Coronary artery (tissue), 2 donors: ENCODE results near the gene ELOA2.

Experiments
- DNase-seq: peaks from one replicate; pipeline ENCODE4 v3.0.0-alpha.2; 2017; ENCODE audit warnings: low spot score
- H3K27ac ChIP-seq, 2 donors: fragments of 200-600 bp; sonication (generic); one replicate each; pipeline ENCODE4 v1.5.1; 2016 to 2019
- H3K4me3 ChIP-seq: fragments of 200-600 bp; sonication (generic); 2 replicates; pipeline ENCODE4 v1.5.1; 2016; ENCODE audit warnings: mild to moderate bottlenecking, moderate library complexity
- CTCF ChIP-seq: fragments of 200-600 bp; sonication (generic); IDR thresholded peaks from one replicate; pipeline ENCODE4 v1.5.1; 2019; ENCODE audit warnings: antibody characterized with exemption

ELOA2 gene

GRCh38 chr18:47035156-47035671 is at the start of gene ELOA2:
Gene ELOA2 (minus strand): TSS chr18:47035621. CDS start chr18:47035264, 357 bp downstream.
- Histone ChIP-seq H3K27ac (no peak within 1 kb of the TSS), H3K4me3 (no peak within 1 kb of the TSS)
- no peak for TF ChIP-seq CTCF
- no peak for DNase-seq

DNA sequence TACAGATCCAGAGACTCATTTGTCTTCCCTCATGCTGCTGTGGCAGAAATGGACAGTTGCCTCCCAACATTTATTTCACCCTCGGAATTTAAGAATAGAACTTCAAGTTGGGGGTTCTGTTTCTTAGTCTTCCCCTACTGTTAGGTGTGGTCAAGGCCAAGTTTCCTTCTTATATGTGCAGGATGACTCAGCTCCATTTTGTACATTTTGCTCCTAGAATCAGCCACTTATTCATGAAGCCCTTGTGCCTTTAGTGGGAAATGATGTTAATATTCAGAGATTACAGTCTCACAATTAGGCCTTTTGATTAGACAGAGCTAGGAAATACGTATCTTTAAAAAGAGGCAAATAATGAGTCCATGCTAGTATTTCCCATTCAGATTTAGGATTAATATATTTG is 46.2 kb upstream of the ELOA2 start:
- H3K4me3 ChIP-seq, result no peak overlapping the region
- TF ChIP-seq CTCF, result no peak
- no peak for DNase-seq

DNA sequence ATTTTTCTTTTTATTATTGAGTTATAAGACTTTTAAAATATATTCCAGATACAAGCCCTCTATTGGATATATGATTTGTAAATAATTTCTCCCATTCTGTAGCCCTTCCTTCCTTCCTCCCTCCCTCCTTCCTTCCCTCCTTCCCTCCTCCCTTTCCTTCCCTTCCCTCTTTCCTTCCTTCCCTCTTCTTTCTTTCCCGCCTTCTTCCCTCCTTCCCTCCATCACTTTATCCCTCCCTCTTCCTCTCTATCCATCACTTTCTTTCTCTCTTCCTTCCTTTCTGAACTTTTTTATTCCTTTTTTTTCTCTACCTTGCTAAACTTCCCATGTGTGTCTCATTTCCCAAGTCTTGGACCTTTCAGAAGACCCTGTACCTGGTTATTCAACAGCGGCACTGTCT is 45.5 kb upstream of the ELOA2 start:
- no peak overlapping the region for H3K4me3 ChIP-seq
- no peak overlapping the region for H3K27ac ChIP-seq
- DNase-seq, result no peak
- no peak for TF ChIP-seq CTCF

More for the DNA sequence above, 46.2 kb upstream of the ELOA2 start:
- H3K27ac ChIP-seq, result no peak overlapping the region

DNA sequence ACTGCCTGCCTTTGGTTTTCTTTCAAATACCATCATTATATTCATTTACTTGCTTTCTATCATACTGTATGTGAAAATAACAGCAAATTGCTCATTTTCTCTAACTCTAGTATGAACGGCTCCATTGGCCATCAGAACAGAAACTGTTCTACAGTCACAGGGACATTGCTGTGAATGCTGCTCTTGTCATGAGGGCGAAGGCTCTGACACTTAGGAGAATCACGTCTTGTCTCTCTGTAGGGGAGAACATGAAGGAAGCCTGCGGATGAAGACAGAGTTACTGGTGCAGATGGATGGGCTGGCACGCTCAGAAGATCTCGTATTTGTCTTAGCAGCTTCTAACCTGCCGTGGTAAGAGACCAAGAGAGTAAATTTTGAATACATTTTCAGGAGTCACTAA is 41.7 kb upstream of the ELOA2 start:
- DNase-seq, result no peak
- no peak overlapping the region for H3K27ac ChIP-seq
- no peak overlapping the region for H3K4me3 ChIP-seq
- TF ChIP-seq CTCF, result no peak

DNA sequence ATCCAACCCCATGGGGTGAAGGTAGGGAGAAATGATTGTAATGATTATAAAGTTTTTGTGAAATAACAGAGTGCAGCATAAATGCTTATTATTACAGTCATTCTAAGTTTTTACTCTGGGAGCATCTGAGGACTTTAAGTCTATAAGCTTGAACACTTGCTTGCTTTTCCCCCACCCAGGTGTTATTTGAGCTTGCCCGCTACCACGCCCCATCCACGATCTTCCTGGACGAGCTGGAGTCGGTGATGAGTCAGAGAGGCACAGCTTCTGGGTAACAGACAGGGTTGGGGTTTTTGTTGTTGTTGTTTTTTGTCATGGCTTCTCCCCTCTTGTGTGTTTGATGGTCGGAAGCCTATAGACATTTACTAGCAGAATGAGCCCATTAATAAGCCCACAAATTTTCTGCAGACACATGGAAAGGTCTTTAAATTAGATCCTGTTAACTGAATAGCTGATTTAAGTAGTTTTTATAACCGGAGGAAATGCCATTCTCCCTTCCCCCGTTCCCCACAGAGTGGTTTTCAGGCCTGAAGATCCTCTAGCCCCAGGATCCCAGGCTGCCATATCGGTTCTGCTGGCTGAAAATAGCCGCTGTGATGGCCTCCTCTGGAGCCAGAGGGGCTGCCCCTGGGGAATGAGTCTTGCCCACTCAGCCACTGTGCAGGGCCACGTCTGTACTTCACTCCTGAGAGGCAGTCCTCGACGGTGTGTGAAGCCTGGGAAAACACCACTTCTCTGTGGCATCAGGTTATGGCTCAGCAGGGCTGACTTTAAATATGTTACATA is 39.9 kb upstream of the ELOA2 start:
- Histone ChIP-seq H3K27ac (no peak overlapping the region), H3K4me3 (no peak overlapping the region)
- no peak for TF ChIP-seq CTCF
- DNase-seq, result no peak

GRCh38 chr18:47067648-47068047 is 32.2 kb upstream of the ELOA2 start:
- Histone ChIP-seq H3K4me3 (no peak overlapping the region), H3K27ac (no peak overlapping the region)
- TF ChIP-seq CTCF, result no peak
- no peak for DNase-seq

- DNase-seq, result no peak
- Histone ChIP-seq H3K27ac (no peak overlapping the region), H3K4me3 (no peak overlapping the region)
- TF ChIP-seq CTCF, result no peak
Measured at GRCh38 chr18:47063096-47063495, 27.7 kb upstream of the ELOA2 start.
